Measurements from ENCODE around the gene CPT2. TPM values are rescaled to one million over a fixed set of nuclear protein-coding genes. Genes with fewer than 3 reads are reported as not detected.

CPT2 gene
- total and polyA plus RNA-seq, 9 of the 15 experiments (the other 6 are each of a cell fraction or from before 2014, with no cell fraction given), result 7.6 to 25.1 (median 16.8) TPM

GRCh38 chr1:53196485-53197290 lies at the start of gene CPT2 (continued):
- TF ChIP-seq JUND (IDR thresholded peaks at IDR 0.05; ENCODE audit: borderline replicate concordance, low read depth, low read length) (0 out of 2 replicates have a peak, but pooled peaks have one; percentile 22), JUND (tag; IDR thresholded peaks at IDR 0.05; ENCODE audit: borderline replicate concordance, low read depth, low read length) (no peak; the same call in 2 of the 3 replicates), PRPF4 (IDR thresholded peaks at IDR 0.05; ENCODE audit: insufficient read depth, low read depth, low read length, poor library complexity, severe bottlenecking) (no peak), MXI1 (IDR thresholded peaks at IDR 0.05; ENCODE audit: low read depth, low read length) (no peak), SIX5 (IDR thresholded peaks at IDR 0.05; ENCODE audit: borderline replicate concordance in 1 of 2, insufficient read depth in 1 of 2, low read depth in 1 of 2, low read length in 2 of 2) (no peak), TSC22D4 (tag; IDR thresholded peaks at IDR 0.05) (no peak), STAT5B (CRISPR knock-in tag; IDR thresholded peaks at IDR 0.05) (no peak), CEBPB (tag; IDR thresholded peaks at IDR 0.05) (no peak), ETV6 (IDR thresholded peaks at IDR 0.05; ENCODE audit: borderline replicate concordance in 1 of 2, low read depth in 2 of 2, low read length in 1 of 2) (no peak; a peak in 1 of 4 replicates), ETV6 (CRISPR knock-in tag; IDR thresholded peaks at IDR 0.05; ENCODE audit: borderline replicate concordance) (no peak; the same call in 1 of the 2 replicates), SMAD1 (IDR thresholded peaks at IDR 0.05; ENCODE audit: low read depth, low read length, partially characterized antibody) (no peak), PHF21A (IDR thresholded peaks at IDR 0.05; ENCODE audit: borderline replicate concordance, low read depth) (no peak), ATF3 (IDR thresholded peaks at IDR 0.05) (no peak), ATF3 (CRISPR knock-in tag; conservative IDR thresholded peaks at IDR 0.05) (no peak), HDAC6 (IDR thresholded peaks at IDR 0.05; ENCODE audit: low read depth, low read length) (no peak), HLTF (IDR thresholded peaks at IDR 0.05) (no peak)
- TF ChIP-seq, protein P1, sequence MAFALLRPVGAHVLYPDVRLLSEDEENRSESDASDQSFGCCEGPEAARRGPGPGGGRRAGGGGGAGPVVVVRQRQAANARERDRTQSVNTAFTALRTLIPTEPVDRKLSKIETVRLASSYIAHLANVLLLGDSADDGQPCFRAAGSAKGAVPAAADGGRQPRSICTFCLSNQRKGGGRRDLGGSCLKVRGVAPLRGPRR (CRISPR knock-in tag; IDR thresholded peaks at IDR 0.05), result no peak
- TF ChIP-seq, protein P2, sequence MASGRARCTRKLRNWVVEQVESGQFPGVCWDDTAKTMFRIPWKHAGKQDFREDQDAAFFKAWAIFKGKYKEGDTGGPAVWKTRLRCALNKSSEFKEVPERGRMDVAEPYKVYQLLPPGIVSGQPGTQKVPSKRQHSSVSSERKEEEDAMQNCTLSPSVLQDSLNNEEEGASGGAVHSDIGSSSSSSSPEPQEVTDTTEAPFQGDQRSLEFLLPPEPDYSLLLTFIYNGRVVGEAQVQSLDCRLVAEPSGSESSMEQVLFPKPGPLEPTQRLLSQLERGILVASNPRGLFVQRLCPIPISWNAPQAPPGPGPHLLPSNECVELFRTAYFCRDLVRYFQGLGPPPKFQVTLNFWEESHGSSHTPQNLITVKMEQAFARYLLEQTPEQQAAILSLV (tag; IDR thresholded peaks at IDR 0.05), result no peak
- TF ChIP-seq, protein P3, sequence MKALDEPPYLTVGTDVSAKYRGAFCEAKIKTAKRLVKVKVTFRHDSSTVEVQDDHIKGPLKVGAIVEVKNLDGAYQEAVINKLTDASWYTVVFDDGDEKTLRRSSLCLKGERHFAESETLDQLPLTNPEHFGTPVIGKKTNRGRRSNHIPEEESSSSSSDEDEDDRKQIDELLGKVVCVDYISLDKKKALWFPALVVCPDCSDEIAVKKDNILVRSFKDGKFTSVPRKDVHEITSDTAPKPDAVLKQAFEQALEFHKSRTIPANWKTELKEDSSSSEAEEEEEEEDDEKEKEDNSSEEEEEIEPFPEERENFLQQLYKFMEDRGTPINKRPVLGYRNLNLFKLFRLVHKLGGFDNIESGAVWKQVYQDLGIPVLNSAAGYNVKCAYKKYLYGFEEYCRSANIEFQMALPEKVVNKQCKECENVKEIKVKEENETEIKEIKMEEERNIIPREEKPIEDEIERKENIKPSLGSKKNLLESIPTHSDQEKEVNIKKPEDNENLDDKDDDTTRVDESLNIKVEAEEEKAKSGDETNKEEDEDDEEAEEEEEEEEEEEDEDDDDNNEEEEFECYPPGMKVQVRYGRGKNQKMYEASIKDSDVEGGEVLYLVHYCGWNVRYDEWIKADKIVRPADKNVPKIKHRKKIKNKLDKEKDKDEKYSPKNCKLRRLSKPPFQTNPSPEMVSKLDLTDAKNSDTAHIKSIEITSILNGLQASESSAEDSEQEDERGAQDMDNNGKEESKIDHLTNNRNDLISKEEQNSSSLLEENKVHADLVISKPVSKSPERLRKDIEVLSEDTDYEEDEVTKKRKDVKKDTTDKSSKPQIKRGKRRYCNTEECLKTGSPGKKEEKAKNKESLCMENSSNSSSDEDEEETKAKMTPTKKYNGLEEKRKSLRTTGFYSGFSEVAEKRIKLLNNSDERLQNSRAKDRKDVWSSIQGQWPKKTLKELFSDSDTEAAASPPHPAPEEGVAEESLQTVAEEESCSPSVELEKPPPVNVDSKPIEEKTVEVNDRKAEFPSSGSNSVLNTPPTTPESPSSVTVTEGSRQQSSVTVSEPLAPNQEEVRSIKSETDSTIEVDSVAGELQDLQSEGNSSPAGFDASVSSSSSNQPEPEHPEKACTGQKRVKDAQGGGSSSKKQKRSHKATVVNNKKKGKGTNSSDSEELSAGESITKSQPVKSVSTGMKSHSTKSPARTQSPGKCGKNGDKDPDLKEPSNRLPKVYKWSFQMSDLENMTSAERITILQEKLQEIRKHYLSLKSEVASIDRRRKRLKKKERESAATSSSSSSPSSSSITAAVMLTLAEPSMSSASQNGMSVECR (CRISPR knock-in tag; IDR thresholded peaks at IDR 0.05), result peak; percentile 53; the same call in 1 of the 2 replicates
